H1 (cell line): ENCODE results near the gene PCDHB7.

Experiments used
- EZH2 ChIP-seq: fragments of 200-600 bp; sonication (generic); IDR thresholded peaks from 2 replicates; pipeline ENCODE4 v1.7.1; 2012; ENCODE audit warnings: low read depth, mild to moderate bottlenecking, moderate library complexity, low read length, inconsistent platforms; ENCODE audit not compliant: severe bottlenecking
- NRF1 ChIP-seq: IDR thresholded peaks from 2 replicates; pipeline ENCODE4 v1.6.1; 2011; ENCODE audit warnings: mild to moderate bottlenecking, low read depth, low read length, improper control_type of control experiment
- TCF12 ChIP-seq: IDR thresholded peaks from 2 replicates; pipeline ENCODE4 v1.6.1; 2011; ENCODE audit warnings: low read depth, mild to moderate bottlenecking, low read length
- ZNF274 ChIP-seq: IDR thresholded peaks from 2 replicates; pipeline ENCODE4 v1.7.0; 2012; ENCODE audit warnings: low read length, borderline replicate concordance; ENCODE audit errors: extremely low read depth
- TF ChIP-seq, protein P1 (sequence below), 3 experiments: IDR thresholded peaks; 1 replicate in 2 of 3; 2 replicates in 1 of 3; pipeline versions ENCODE4 v1.5.1 to v1.6.1; 2011; ENCODE audit warnings: low read length in 3 of 3, mild to moderate bottlenecking in 3 of 3, inconsistent platforms in 2 of 3, low read depth in 1 of 3, moderate library complexity in 1 of 3; ENCODE audit not compliant: insufficient read depth in 1 of 3; ENCODE audit errors: control extremely low read depth in 1 of 3
- TF ChIP-seq, protein P2 (sequence below): IDR thresholded peaks from 2 replicates; pipeline ENCODE4 v1.6.1; 2012; ENCODE audit warnings: inconsistent platforms

DNA sequence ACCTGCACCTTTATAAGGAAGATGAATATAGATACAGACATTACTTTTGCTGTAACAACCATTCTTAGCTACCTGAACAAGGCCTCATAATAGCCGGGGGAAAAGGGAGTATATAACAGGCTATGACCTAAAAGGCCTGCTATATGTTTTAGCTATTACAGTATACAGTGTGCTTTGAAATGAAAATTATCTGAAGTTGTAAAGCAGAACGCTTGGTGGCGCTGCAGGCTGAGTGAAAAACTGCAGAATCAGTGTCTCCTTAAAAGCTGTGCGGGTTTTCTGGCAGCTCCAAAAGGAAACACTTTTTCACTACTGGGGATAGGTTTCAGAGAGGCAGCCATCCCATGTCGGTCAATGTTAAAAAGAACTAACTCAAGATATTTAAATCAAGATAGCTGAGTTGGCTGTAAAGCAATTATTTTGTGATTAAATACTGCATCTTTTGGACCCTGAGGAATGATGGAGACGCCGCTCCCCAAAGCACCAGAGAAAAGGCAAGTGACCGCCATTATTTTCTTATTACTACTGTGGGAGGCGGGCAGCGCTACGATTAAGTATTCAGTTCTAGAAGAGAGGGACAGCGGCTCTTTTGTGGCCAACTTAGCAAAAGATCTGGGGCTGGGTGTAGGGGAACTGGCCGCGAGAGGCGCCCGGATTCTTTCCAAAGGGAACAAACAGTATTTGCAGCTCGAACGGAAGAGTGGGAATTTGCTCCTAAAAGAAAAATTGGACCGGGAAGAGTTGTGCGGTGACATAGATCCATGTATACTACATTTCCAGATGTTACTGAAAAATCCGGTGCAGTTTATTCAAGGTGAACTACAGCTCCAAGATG, 16.7 kb upstream of the PCDHB7 start:
- TF ChIP-seq NRF1 (no peak), EZH2 (no peak), TCF12 (no peak), ZNF274 (no peak)
- TF ChIP-seq, protein P1, sequence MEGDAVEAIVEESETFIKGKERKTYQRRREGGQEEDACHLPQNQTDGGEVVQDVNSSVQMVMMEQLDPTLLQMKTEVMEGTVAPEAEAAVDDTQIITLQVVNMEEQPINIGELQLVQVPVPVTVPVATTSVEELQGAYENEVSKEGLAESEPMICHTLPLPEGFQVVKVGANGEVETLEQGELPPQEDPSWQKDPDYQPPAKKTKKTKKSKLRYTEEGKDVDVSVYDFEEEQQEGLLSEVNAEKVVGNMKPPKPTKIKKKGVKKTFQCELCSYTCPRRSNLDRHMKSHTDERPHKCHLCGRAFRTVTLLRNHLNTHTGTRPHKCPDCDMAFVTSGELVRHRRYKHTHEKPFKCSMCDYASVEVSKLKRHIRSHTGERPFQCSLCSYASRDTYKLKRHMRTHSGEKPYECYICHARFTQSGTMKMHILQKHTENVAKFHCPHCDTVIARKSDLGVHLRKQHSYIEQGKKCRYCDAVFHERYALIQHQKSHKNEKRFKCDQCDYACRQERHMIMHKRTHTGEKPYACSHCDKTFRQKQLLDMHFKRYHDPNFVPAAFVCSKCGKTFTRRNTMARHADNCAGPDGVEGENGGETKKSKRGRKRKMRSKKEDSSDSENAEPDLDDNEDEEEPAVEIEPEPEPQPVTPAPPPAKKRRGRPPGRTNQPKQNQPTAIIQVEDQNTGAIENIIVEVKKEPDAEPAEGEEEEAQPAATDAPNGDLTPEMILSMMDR (IDR thresholded peaks at IDR 0.05; ENCODE audit: control extremely low read depth in 1 of 3, insufficient read depth in 1 of 3, low read depth in 1 of 3, low read length in 3 of 3), result peak in 2 of 3 experiments; percentile 70 to 72; a peak in 3 of 4 replicates
- TF ChIP-seq, protein P2, sequence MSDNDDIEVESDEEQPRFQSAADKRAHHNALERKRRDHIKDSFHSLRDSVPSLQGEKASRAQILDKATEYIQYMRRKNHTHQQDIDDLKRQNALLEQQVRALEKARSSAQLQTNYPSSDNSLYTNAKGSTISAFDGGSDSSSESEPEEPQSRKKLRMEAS, result no peak
